SK-N-DZ (cell line): ENCODE results near the gene SPINK4.

Experiments used
- DNase-seq: peaks from one replicate; pipeline ENCODE4 v3.0.0-alpha.2; 2015; ENCODE audit warnings: low spot score

SPINK4 gene

DNA sequence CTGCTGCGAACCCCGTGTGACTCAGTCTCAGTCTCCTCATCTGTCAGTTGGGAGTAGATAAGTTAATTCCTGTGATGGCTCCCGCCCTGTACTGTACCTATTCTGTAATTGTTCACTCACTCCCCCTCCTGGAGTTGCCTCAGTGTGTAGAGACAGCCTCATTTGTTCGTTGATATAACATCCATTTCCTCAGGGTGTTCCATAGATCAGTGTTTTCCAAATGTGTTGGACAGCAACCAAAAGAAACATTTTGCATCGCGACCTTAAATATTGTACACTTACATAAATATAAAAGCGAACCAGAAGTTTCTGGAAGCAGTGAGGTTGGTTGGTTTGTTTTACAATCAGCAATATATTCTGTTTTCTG, 51.0 kb downstream of the SPINK4 start:
- no peak for DNase-seq

DNA sequence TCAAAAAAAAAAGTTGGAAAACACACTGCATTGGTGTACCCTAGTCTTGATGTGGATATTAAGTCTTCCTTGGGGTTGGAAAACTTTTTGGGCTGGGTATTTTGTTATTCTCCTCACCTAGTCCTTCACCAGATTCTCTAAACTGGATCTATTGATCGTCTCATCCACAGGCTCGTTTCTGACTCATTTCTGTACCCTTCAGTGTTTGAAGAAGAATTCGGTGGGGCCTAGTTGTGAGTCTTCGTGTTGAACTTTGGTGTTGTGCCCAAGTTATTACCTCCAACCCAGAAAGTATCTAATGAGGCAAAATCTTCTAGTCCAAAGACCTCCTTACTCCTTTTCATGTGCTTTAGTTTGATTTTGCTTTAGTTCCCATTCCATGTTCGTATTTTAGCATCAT, 51.9 kb downstream of the SPINK4 start:
- DNase-seq, result no peak

- no peak for DNase-seq
Measured at GRCh38 chr9:33293782-33294181, 53.8 kb downstream of the SPINK4 start.

DNA sequence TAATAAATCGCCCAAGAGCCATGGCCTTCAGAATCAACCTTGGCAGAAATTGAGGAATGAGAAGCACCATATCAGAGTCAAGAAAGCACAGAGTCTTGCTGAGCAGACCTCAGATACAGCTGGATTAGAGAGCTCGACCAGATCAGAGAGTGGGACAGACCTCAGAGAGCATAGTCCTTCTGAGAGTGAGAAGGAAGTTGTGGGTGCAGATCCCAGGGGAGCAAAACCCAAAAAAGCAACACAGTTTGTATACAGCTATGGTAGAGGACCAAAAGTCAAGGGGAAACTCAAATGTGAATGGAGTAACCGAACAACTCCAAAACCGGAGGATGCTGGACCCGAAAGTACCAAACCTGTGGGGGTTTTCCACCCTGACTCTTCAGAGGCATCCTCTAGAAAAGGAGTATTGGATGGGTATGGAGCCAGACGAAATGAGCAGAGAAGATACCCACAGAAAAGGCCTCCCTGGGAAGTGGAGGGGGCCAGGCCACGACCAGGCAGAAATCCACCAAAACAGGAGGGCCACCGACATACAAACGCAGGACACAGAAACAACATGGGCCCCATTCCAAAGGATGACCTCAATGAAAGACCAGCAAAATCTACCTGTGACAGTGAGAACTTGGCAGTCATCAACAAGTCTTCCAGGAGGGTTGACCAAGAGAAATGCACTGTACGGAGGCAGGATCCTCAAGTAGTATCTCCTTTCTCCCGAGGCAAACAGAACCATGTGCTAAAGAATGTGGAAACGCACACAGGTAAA, 54.9 kb downstream of the SPINK4 start:
- no peak for DNase-seq

GRCh38 chr9:33295571-33295970, 55.6 kb downstream of the SPINK4 start:
- no peak for DNase-seq

GRCh38 chr9:33297432-33297831, 57.5 kb downstream of the SPINK4 start:
- no peak for DNase-seq
